K562 (cell line): ENCODE data around the gene DEDD2. TPM values are rescaled to one million over a fixed set of nuclear protein-coding genes. Genes with fewer than 3 reads are reported as not detected.

Experiments used
- ETV5 ChIP-seq: sonication (generic); formaldehyde crosslinking; IDR thresholded peaks from 2 replicates; pipeline ENCODE4 v1.4.0; 2020; ENCODE audit warnings: low read depth, mild to moderate bottlenecking, missing genetic modification reagents
- JUND ChIP-seq, 2 experiments: IDR thresholded peaks; 2 replicates in 1 of 2; 3 replicates in 1 of 2; pipeline ENCODE4 v1.6.1; 2011; ENCODE audit warnings: borderline replicate concordance in 2 of 2, low read depth in 2 of 2, low read length in 2 of 2, improper control_type of control experiment in 1 of 2, missing biosample characterization in 1 of 2, missing genetic modification characterization in 1 of 2, missing genetic modification reagents in 1 of 2
- L3MBTL2 ChIP-seq: fragments of 450-650 bp; IDR thresholded peaks from 2 replicates; pipeline ENCODE4 v1.6.1; 2016; ENCODE audit warnings: mild to moderate bottlenecking, moderate library complexity
- MTA1 ChIP-seq: fragments of 450-650 bp; IDR thresholded peaks from 2 replicates; pipeline ENCODE4 v1.6.1; 2017; ENCODE audit warnings: borderline replicate concordance
- NR2C2 ChIP-seq, 2 experiments: fragments of 200-800 bp in 1 of 2; sonication (Bioruptor generic) in 1 of 2; sonication (generic) in 1 of 2; formaldehyde crosslinking in 1 of 2; IDR thresholded peaks; 2 replicates each; pipeline versions ENCODE4 v1.6.1 to v1.8.0; 2016 to 2022; ENCODE audit warnings: mild to moderate bottlenecking in 1 of 2, missing compliant biosample characterization in 1 of 2, missing genetic modification characterization in 1 of 2, missing genetic modification reagents in 1 of 2
- PTTG1 ChIP-seq: fragments of 450-650 bp; IDR thresholded peaks from 2 replicates; pipeline ENCODE4 v1.6.1; 2016; ENCODE audit warnings: low read depth, mild to moderate bottlenecking, missing genetic modification characterization, missing compliant biosample characterization
- SAFB ChIP-seq: fragments of 200-400 bp; formaldehyde crosslinking; IDR thresholded peaks from 2 replicates; pipeline ENCODE4 v1.6.1; 2017; ENCODE audit warnings: low read depth, low read length, borderline replicate concordance
- SMAD4 ChIP-seq: fragments of 250-450 bp; sonication (Bioruptor Pico); conservative IDR thresholded peaks from 2 replicates; pipeline ENCODE4 v1.8.0; 2021; ENCODE audit warnings: inconsistent platforms, mild to moderate bottlenecking, moderate library complexity
- TAF9B ChIP-seq: fragments of 450-650 bp; IDR thresholded peaks from 2 replicates; pipeline ENCODE4 v1.6.1; 2018; ENCODE audit warnings: mild to moderate bottlenecking; ENCODE audit not compliant: partially characterized antibody
- ZNF175 ChIP-seq: fragments of 200-800 bp; sonication (Bioruptor generic); IDR thresholded peaks from 2 replicates; pipeline ENCODE4 v1.6.1; 2016; ENCODE audit warnings: low read depth, mild to moderate bottlenecking, missing genetic modification characterization, missing compliant biosample characterization
- ZNF184 ChIP-seq: sonication (generic); formaldehyde crosslinking; IDR thresholded peaks from 2 replicates; pipeline ENCODE4 v1.5.0; 2020; ENCODE audit warnings: missing genetic modification reagents
- ZNF584 ChIP-seq: fragments of 200-800 bp; sonication (Bioruptor generic); IDR thresholded peaks from 2 replicates; pipeline ENCODE4 v1.6.1; 2016; ENCODE audit warnings: low read depth, mild to moderate bottlenecking, missing genetic modification characterization, missing compliant biosample characterization
- ZNF586 ChIP-seq: fragments of 450-650 bp; formaldehyde crosslinking; conservative IDR thresholded peaks from 2 replicates; pipeline ENCODE4 v1.4.0; 2020; ENCODE audit warnings: mild to moderate bottlenecking, moderate library complexity
- polyA plus RNA-seq, 8 experiments: library from polyadenylated mRNA; depleted of rRNA in 4 of 8; stranded (reverse) in 5 of 8; unstranded in 3 of 8; fragments of >200 nt; fragmentation: Nextera tagmentation in 2 of 8; fragmentation: Illumina TruSeq in 1 of 8; extraction: Ambion mirVana in 2 of 8; extraction: Trizol in 1 of 8; gene quantifications; 2 replicates each; pipeline versions ENCODE4 v1.2.1 to v1.2.3, GENCODE V29; 2011 to 2014; ENCODE audit warnings: inconsistent platforms in 1 of 8, missing spikeins in 1 of 8
- total RNA-seq, 7 experiments: library from RNA; depleted of rRNA in 6 of 7; stranded (reverse); fragments of >200 nt in 6 of 7; fragmentation: Illumina TruSeq in 2 of 7; extraction: Trizol in 2 of 7; gene quantifications; 2 replicates each; pipeline versions ENCODE4 v1.2.1 to v1.2.3, GENCODE V29; 2011 to 2021; ENCODE audit warnings: low replicate concordance in 1 of 7
- TF ChIP-seq, protein P1 (sequence below), 2 experiments: fragments of 450-650 bp; conservative IDR thresholded peaks; 2 replicates each; pipeline ENCODE4 v1.6.1; 2017; ENCODE audit warnings: mild to moderate bottlenecking in 2 of 2, moderate library complexity in 2 of 2
- TF ChIP-seq, protein P2 (sequence below): sonication (generic); formaldehyde crosslinking; IDR thresholded peaks from 2 replicates; pipeline ENCODE4 v1.8.0; 2022; ENCODE audit warnings: mild to moderate bottlenecking, missing genetic modification reagents
- TF ChIP-seq, protein P3 (sequence below): fragments of 250-450 bp; sonication (Bioruptor Pico); IDR thresholded peaks from 2 replicates; pipeline ENCODE4 v1.4.0; 2020; ENCODE audit warnings: mild to moderate bottlenecking, moderate library complexity
- TF ChIP-seq, protein P4 (sequence below), 2 experiments: fragments of 450-650 bp in 1 of 2; sonication (generic) in 1 of 2; formaldehyde crosslinking in 1 of 2; IDR thresholded peaks in 1 of 2; conservative IDR thresholded peaks in 1 of 2; 2 replicates each; pipeline versions ENCODE4 v1.6.1 to v1.8.1; 2016 to 2023; ENCODE audit warnings: mild to moderate bottlenecking in 2 of 2, moderate library complexity in 2 of 2, inconsistent platforms in 1 of 2, missing genetic modification reagents in 1 of 2
- TF ChIP-seq, protein P5 (sequence below): fragments of 250-450 bp; sonication (Bioruptor Pico); IDR thresholded peaks from 2 replicates; pipeline ENCODE4 v1.4.0; 2020; ENCODE audit warnings: borderline replicate concordance

Gene DEDD2
- total and polyA plus RNA-seq, 9 of the 15 experiments (the other 6 are each of a cell fraction or from before 2014, with no cell fraction given) = 4.3 to 43.0 (median 29.2) TPM

DNA sequence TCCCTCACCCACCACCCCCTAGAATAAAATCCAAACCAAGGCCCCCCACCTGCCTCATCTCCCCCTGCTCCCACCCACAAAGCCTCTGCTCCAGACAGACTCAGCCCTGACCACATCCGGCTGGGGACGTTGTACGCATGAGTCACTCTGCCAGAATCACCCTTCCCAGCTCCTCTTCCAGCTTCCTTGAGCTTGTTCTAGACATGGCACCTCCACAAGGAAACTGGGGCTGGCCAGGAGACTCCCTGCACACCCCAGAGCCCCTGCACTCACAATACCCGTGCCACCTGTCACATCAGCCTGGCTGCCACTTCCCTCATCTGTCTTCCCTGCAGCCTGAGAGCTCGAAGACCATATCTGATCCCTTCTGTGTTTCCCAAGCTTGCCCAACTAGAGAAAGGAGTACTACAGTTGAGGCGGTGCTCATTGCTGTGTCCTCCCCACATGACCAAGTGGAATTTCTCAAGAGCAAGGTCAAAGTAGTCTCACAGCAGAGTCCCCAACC, 9.7 kb downstream of the DEDD2 start (continued):
- TF ChIP-seq JUND (IDR thresholded peaks at IDR 0.05; ENCODE audit: borderline replicate concordance, low read depth, low read length) = peak; percentile 92
- TF ChIP-seq JUND (tag; IDR thresholded peaks at IDR 0.05; ENCODE audit: borderline replicate concordance, low read depth, low read length) = peak; percentile 52; the same call in 1 of the 3 replicates
- peak; percentile 74; the same call in 1 of the 2 replicates for TF ChIP-seq ETV5
- TF ChIP-seq, protein P1, sequence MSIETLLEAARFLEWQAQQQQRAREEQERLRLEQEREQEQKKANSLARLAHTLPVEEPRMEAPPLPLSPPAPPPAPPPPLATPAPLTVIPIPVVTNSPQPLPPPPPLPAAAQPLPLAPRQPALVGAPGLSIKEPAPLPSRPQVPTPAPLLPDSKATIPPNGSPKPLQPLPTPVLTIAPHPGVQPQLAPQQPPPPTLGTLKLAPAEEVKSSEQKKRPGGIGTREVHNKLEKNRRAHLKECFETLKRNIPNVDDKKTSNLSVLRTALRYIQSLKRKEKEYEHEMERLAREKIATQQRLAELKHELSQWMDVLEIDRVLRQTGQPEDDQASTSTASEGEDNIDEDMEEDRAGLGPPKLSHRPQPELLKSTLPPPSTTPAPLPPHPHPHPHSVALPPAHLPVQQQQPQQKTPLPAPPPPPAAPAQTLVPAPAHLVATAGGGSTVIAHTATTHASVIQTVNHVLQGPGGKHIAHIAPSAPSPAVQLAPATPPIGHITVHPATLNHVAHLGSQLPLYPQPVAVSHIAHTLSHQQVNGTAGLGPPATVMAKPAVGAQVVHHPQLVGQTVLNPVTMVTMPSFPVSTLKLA (conservative IDR thresholded peaks at IDR 0.05) = 0 out of 4 replicates have a peak, but pooled peaks of 1 of the 2 experiments have one; percentile 16
- no peak for TF ChIP-seq ZNF586 (CRISPR knock-in tag)
- TF ChIP-seq, protein P2, sequence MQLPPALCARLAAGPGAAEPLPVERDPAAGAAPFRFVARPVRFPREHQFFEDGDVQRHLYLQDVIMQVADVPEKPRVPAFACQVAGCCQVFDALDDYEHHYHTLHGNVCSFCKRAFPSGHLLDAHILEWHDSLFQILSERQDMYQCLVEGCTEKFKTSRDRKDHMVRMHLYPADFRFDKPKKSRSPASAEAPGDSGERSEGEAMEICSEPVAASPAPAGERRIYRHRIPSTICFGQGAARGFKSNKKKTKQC (CRISPR knock-in tag) = no peak
- TF ChIP-seq, protein P3, sequence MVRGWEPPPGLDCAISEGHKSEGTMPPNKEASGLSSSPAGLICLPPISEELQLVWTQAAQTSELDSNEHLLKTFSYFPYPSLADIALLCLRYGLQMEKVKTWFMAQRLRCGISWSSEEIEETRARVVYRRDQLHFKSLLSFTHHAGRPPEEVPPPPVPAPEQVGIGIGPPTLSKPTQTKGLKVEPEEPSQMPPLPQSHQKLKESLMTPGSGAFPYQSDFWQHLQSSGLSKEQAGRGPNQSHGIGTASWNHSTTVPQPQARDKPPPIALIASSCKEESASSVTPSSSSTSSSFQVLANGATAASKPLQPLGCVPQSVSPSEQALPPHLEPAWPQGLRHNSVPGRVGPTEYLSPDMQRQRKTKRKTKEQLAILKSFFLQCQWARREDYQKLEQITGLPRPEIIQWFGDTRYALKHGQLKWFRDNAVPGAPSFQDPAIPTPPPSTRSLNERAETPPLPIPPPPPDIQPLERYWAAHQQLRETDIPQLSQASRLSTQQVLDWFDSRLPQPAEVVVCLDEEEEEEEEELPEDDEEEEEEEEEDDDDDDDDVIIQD (CRISPR knock-in tag) = no peak
- TF ChIP-seq SMAD4 (CRISPR knock-in tag) = peak; percentile 37
- no peak for TF ChIP-seq NR2C2 (CRISPR knock-in tag; IDR thresholded peaks at IDR 0.05)
- TF ChIP-seq NR2C2 (tag; IDR thresholded peaks at IDR 0.05) = peak; percentile 46; the same call in 1 of the 2 replicates
- no peak for TF ChIP-seq TAF9B
- TF ChIP-seq L3MBTL2 = no peak
- peak; percentile 84 for TF ChIP-seq ZNF584 (CRISPR knock-in tag)
- TF ChIP-seq, protein P4, sequence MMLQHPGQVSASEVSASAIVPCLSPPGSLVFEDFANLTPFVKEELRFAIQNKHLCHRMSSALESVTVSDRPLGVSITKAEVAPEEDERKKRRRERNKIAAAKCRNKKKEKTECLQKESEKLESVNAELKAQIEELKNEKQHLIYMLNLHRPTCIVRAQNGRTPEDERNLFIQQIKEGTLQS (IDR thresholded peaks at IDR 0.05) = peak; percentile 83
- TF ChIP-seq, protein P4 (CRISPR knock-in tag; conservative IDR thresholded peaks at IDR 0.05) = no peak
- no peak for TF ChIP-seq MTA1
- TF ChIP-seq, protein P5, sequence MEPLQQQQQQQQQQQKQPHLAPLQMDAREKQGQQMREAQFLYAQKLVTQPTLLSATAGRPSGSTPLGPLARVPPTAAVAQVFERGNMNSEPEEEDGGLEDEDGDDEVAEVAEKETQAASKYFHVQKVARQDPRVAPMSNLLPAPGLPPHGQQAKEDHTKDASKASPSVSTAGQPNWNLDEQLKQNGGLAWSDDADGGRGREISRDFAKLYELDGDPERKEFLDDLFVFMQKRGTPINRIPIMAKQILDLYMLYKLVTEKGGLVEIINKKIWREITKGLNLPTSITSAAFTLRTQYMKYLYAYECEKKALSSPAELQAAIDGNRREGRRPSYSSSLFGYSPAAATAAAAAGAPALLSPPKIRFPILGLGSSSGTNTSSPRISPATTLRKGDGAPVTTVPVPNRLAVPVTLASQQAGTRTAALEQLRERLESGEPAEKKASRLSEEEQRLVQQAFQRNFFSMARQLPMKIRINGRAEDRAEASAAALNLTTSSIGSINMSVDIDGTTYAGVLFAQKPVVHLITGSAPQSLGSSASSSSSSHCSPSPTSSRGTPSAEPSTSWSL = no peak
- peak; percentile 92 for TF ChIP-seq ZNF175
- no peak for TF ChIP-seq PTTG1
- TF ChIP-seq ZNF184 (CRISPR knock-in tag) = no peak
- TF ChIP-seq SAFB = no peak
